ENCODE measurements around the gene C6orf89.
"Not testable (repeated sequence)": the region's sequence is repeated elsewhere in the genome, so short reads cannot be mapped to it uniquely, and the experiment has no call there.

The C6orf89 gene

GRCh38 chr6:36886950-36887618, 1.3 kb downstream of the C6orf89 start:
- no peak for DNase-seq (ENCODE audit: low read depth in 2 of 2, low spot score in 1 of 2)

- DNase-seq (ENCODE audit: low read depth in 2 of 2, low spot score in 1 of 2): no peak
Measured at GRCh38 chr6:36888115-36888643, 2.4 kb downstream of the C6orf89 start.

- no peak for DNase-seq (ENCODE audit: low read depth in 2 of 2, low spot score in 1 of 2)
Measured at GRCh38 chr6:36888654-36889481, 3.1 kb downstream of the C6orf89 start.

- DNase-seq (ENCODE audit: low read depth in 2 of 2, low spot score in 1 of 2): no peak
Measured at GRCh38 chr6:36890112-36890663, 4.4 kb downstream of the C6orf89 start.

GRCh38 chr6:36891153-36891552, 5.4 kb downstream of the C6orf89 start:
- DNase-seq (ENCODE audit: low read depth in 2 of 2, low spot score in 1 of 2): not testable (repeated sequence)

- DNase-seq (ENCODE audit: low read depth in 2 of 2, low spot score in 1 of 2): no peak
Measured at GRCh38 chr6:36893976-36894932, 8.5 kb downstream of the C6orf89 start.

- DNase-seq (ENCODE audit: low read depth in 2 of 2, low spot score in 1 of 2): no peak
Measured at GRCh38 chr6:36897609-36898008, 11.9 kb downstream of the C6orf89 start.

GRCh38 chr6:36904114-36904513, 18.4 kb downstream of the C6orf89 start:
- DNase-seq (ENCODE audit: low read depth in 2 of 2, low spot score in 1 of 2): no peak

- no peak for DNase-seq (ENCODE audit: low read depth in 2 of 2, low spot score in 1 of 2)
Measured at GRCh38 chr6:36904851-36905393, 19.2 kb downstream of the C6orf89 start.

- DNase-seq (ENCODE audit: low read depth in 2 of 2, low spot score in 1 of 2): no peak
Measured at GRCh38 chr6:36906539-36907325, 21.0 kb downstream of the C6orf89 start.

- DNase-seq (ENCODE audit: low read depth in 2 of 2, low spot score in 1 of 2): no peak
Measured at GRCh38 chr6:36907781-36908180, 22.0 kb downstream of the C6orf89 start.

GRCh38 chr6:36908747-36909146, 23.0 kb downstream of the C6orf89 start:
- DNase-seq (ENCODE audit: low read depth in 2 of 2, low spot score in 1 of 2): no peak

GRCh38 chr6:36912030-36912454, 26.3 kb downstream of the C6orf89 start:
- DNase-seq (ENCODE audit: low read depth in 2 of 2, low spot score in 1 of 2): no peak

- peak in 1 of 2 donors; percentile 17 for DNase-seq (ENCODE audit: low read depth in 2 of 2, low spot score in 1 of 2)
Measured at GRCh38 chr6:36912586-36912985, 26.8 kb downstream of the C6orf89 start.

GRCh38 chr6:36913082-36913481, 27.3 kb downstream of the C6orf89 start:
- DNase-seq (ENCODE audit: low read depth in 2 of 2, low spot score in 1 of 2): no peak

- DNase-seq (ENCODE audit: low read depth in 2 of 2, low spot score in 1 of 2): no peak
Measured at GRCh38 chr6:36914227-36914794, 28.6 kb downstream of the C6orf89 start.

- DNase-seq (ENCODE audit: low read depth in 2 of 2, low spot score in 1 of 2): no peak
Measured at GRCh38 chr6:36915599-36915998, 29.8 kb downstream of the C6orf89 start.

GRCh38 chr6:36916126-36916525, 30.4 kb downstream of the C6orf89 start:
- no peak for DNase-seq (ENCODE audit: low read depth in 2 of 2, low spot score in 1 of 2)

GRCh38 chr6:36917541-36918193, 31.9 kb downstream of the C6orf89 start:
- DNase-seq (ENCODE audit: low read depth in 2 of 2, low spot score in 1 of 2): no peak
